Gastrocnemius medialis (tissue), 4 donors: ENCODE measurements around the gene SERPINB6. TPM values are rescaled to one million over a fixed set of nuclear protein-coding genes. Genes with fewer than 3 reads are reported as not detected.

Source experiments
- ATAC-seq, 2 donors: fragments of 150-250 bp; one replicate each; pipeline ENCODE4 v1.9.1; 2016
- DNase-seq, 2 donors: peaks; one replicate each; pipeline ENCODE4 v3.0.0-alpha.2; 2019
- H3K27ac ChIP-seq, 4 donors: fragments of 200-600 bp; sonication (generic); 1 replicate in 1 of 4; 2 replicates in 3 of 4; pipeline ENCODE4 v1.5.1; 2016 to 2018; ENCODE audit warnings: mild to moderate bottlenecking in 2 of 4, moderate library complexity in 1 of 4
- H3K27me3 ChIP-seq, 3 donors: fragments of 200-600 bp; sonication (generic) in 2 of 3; 1 replicate in 1 of 3; 2 replicates in 2 of 3; pipeline versions ENCODE4 v1.5.1 to v1.6.0; 2016 to 2019; ENCODE audit warnings: mild to moderate bottlenecking in 1 of 3, moderate library complexity in 1 of 3
- H3K36me3 ChIP-seq, 2 donors: fragments of 200-600 bp; sonication (generic) in 1 of 2; one replicate each; pipeline ENCODE4 v1.5.1; 2017 to 2018
- H3K4me1 ChIP-seq, 2 donors: fragments of 200-600 bp; sonication (generic) in 1 of 2; one replicate each; pipeline ENCODE4 v1.5.1; 2016 to 2017; ENCODE audit warnings: mild to moderate bottlenecking in 2 of 2
- H3K4me3 ChIP-seq, 4 donors: fragments of 200-600 bp; sonication (generic) in 3 of 4; 1 replicate in 1 of 4; 2 replicates in 3 of 4; pipeline ENCODE4 v1.5.1; 2016 to 2019; ENCODE audit warnings: mild to moderate bottlenecking in 2 of 4
- H3K9me3 ChIP-seq, 3 donors: fragments of 200-600 bp; sonication (generic) in 2 of 3; 1 replicate in 1 of 3; 2 replicates in 2 of 3; pipeline ENCODE4 v1.5.1; 2016 to 2019
- POLR2A ChIP-seq, 2 donors: fragments of 450-650 bp; IDR thresholded peaks; one replicate each; pipeline ENCODE4 v1.6.1; 2017; ENCODE audit warnings: antibody characterized with exemption in 2 of 2, mild to moderate bottlenecking in 2 of 2, moderate library complexity in 2 of 2
- in situ Hi-C, 4 donors: fragments of 200-750 bp; cut with MboI; loops; one replicate each; pipeline versions ENCODE4 v1.15.0 to v1.8.0; 2017; ENCODE audit warnings: low sequenced_read_pairs in 4 of 4
- intact Hi-C: fragments of 100-400 bp; cut with DNase I; formaldehyde crosslinking; loops from one replicate; pipeline ENCODE4 v1.15.1; 2023; ENCODE audit warnings: low total_unique reads
- total RNA-seq, 4 donors: library from RNA; depleted of rRNA; stranded (reverse); fragments of >200 nt; gene quantifications; one replicate each; pipeline versions ENCODE4 v1.1.0 to v1.2.3, GENCODE V29; 2016
- TF ChIP-seq, protein P1 (sequence below), 5 experiments: fragments of 450-650 bp in 3 of 5; fragments of 200-600 bp in 2 of 5; sonication (generic) in 2 of 5; IDR thresholded peaks in 4 of 5; conservative IDR thresholded peaks in 1 of 5; 1 replicate in 4 of 5; 2 replicates in 1 of 5; pipeline ENCODE4 v1.5.1; 2016 to 2019; ENCODE audit warnings: antibody characterized with exemption in 5 of 5, mild to moderate bottlenecking in 3 of 5, moderate library complexity in 3 of 5

SERPINB6 gene
- total RNA-seq, 4 donors from 2014 or later = 114 to 260 (median 189) TPM

DNA sequence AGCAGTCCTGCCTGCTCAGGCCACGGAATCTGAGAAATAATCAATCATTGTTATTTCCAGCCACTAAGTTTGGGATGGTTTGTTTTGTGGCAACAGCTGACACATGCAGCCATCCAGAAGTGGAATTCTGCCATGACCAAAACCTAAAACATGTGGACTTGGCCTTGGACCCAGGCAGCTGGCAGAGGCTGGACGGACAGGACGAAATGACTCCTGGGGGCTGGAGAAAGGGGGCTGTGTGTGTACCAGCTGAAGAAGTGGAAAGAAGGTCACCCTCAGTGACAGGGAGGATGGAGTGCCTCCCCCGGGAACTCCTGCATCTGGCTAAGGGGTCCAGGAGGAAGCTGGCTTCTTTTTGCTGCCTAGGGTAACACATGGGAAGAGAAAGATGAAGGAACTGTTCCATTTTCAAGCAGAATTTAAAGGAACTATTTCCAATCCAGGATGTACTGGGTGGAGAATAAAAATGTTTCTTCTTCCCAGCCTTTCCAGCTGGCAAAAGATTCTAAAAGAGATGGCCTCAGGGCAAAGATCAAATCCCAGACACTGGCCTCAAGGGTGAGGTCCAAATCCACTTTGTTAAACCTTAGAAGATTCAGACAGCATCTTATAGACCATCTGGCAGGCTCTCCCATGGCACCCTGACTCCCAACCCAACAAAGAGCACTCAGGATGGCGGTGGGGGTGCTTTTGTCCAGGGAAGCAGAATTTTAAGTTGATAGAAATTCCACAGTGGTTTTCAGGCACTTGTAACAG lies 14.3 kb downstream of the SERPINB6 start:
- intact Hi-C loops (no loop called here), in situ Hi-C loops (no loop called here)
- H3K4me3 ChIP-seq = no peak overlapping the region
- DNase-seq (no peak), ATAC-seq (no peak)
- H3K27ac ChIP-seq = peak overlapping the region; percentile 70 to 99 (median 82)
- TF ChIP-seq, protein P1, sequence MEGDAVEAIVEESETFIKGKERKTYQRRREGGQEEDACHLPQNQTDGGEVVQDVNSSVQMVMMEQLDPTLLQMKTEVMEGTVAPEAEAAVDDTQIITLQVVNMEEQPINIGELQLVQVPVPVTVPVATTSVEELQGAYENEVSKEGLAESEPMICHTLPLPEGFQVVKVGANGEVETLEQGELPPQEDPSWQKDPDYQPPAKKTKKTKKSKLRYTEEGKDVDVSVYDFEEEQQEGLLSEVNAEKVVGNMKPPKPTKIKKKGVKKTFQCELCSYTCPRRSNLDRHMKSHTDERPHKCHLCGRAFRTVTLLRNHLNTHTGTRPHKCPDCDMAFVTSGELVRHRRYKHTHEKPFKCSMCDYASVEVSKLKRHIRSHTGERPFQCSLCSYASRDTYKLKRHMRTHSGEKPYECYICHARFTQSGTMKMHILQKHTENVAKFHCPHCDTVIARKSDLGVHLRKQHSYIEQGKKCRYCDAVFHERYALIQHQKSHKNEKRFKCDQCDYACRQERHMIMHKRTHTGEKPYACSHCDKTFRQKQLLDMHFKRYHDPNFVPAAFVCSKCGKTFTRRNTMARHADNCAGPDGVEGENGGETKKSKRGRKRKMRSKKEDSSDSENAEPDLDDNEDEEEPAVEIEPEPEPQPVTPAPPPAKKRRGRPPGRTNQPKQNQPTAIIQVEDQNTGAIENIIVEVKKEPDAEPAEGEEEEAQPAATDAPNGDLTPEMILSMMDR (IDR thresholded peaks at IDR 0.05 in 4 of 5, conservative IDR thresholded peaks at IDR 0.05 in 1 of 5) = no peak
- no peak for TF ChIP-seq POLR2A (IDR thresholded peaks at IDR 0.05)
- H3K36me3 ChIP-seq = peaks cover 0 to 8% of the 10 kb centered on the region in 2 donors
- peaks cover 32 to 66% of the 10 kb centered on the region in 2 donors for H3K4me1 ChIP-seq
- H3K9me3 ChIP-seq = no peaks in the 10 kb centered on the region
- H3K27me3 ChIP-seq = no peaks in the 10 kb centered on the region

DNA sequence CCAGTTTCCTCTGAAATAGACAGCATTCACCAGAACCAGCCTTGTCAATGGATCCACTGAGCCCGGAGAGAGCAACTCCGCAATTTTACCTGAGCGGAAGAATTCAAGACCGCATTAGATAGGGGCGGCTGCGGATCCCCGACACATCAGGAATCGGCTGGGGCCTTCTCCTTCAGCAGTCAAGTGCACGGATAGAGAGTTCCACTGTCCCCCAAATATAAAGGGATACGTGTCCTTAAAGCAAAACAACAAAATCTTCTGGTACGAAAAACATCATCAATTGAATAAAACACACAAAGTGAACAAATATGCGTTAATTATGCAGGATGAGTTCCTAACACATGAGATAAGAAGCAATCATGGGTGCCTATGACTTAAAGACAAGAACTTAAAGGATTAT lies 18.3 kb downstream of the SERPINB6 start:
- peaks cover 0 to 15% of the 10 kb centered on the region in 2 donors for H3K36me3 ChIP-seq
- no peak for TF ChIP-seq POLR2A (IDR thresholded peaks at IDR 0.05)
- TF ChIP-seq, protein P1 (IDR thresholded peaks at IDR 0.05 in 4 of 5, conservative IDR thresholded peaks at IDR 0.05 in 1 of 5) = no peak
- in situ Hi-C loops = loop anchor here in 2 of 4 donors (5.0 kb wide), 1 partner anchor 34 kb away; no protein-coding TSS in a partner anchor
- H3K9me3 ChIP-seq = no peaks in the 10 kb centered on the region
- DNase-seq (no peak), ATAC-seq (no peak)
- H3K4me3 ChIP-seq = no peak overlapping the region
- H3K27me3 ChIP-seq = no peaks in the 10 kb centered on the region
- intact Hi-C loops = loop anchor here (2.0 kb wide), 1 partner anchor 18 kb away; the partner anchor contains the start of gene SERPINB6
- peaks cover 13 to 32% of the 10 kb centered on the region in 2 donors for H3K4me1 ChIP-seq
- H3K27ac ChIP-seq = peak overlapping the region; percentile 45 to 74 (median 65)

DNA sequence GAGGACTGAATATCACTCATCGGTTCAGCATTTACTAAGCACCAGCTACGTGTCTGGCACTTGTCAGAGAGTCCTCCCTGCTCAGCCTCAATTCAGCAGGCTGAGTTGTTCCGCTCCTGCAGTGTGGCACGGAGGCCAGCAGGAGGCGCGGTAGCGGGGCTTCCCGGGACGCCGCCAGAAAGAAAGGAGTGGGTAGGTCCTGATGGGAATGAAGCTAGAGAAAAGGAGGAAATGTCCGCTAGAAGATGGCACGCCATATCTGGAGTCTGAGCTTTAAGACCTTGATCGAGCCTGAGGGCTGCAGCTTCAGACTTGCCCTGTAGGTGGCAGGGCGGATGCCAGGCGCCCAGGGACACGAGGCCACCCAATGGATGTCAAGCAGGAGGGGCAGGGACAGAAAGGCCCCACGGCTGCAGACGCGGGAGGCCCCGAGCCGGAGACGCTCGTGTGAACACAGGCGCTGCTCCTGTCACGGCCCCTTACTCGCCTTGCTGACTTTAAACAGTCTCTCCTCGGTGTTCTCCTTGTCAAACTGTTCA lies 18.7 kb downstream of the SERPINB6 start:
- DNase-seq = peak; percentile 49 to 76
- intact Hi-C loops (loop anchor here (1.0 to 2.0 kb wide), 2 partner anchors 18 to 37 kb away; partner anchors contain the start of gene SERPINB6), in situ Hi-C loops (loop anchor here in 2 of 4 donors (5.0 kb wide), 1 partner anchor 35 kb away; no protein-coding TSS in a partner anchor)
- Histone ChIP-seq H3K4me3 (no peak overlapping the region), H3K36me3 (peaks cover 0 to 18% of the 10 kb centered on the region in 2 donors), H3K27ac (peak overlapping the region; percentile 45 to 74 (median 65)), H3K4me1 (peaks cover 11 to 32% of the 10 kb centered on the region in 2 donors), H3K27me3 (no peaks in the 10 kb centered on the region), H3K9me3 (no peaks in the 10 kb centered on the region)
- TF ChIP-seq, protein P1 (IDR thresholded peaks at IDR 0.05 in 4 of 5, conservative IDR thresholded peaks at IDR 0.05 in 1 of 5) = peak; percentile 93 to 97 (median 94)
- no peak for TF ChIP-seq POLR2A (IDR thresholded peaks at IDR 0.05)
- peak; percentile 59 to 76 for ATAC-seq

DNA sequence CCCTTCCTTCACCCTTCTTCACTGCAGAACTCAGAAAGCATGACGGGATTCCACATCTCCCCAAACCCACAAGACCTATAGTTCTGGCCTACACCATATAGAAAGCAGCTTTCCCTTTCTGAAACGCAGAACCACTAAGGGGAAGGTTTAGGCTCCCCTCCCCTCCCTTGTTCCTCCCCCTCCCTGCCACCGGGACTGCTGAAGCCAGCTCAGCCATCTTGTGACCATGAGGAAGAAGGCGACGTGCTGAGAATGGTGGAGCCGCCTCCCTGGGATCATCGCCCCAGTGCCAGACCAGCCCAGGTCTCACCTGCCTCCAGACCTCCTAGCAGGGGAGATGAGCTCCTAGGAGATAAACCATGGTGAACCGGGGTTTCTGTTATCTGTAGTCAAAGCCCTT lies 19.6 kb downstream of the SERPINB6 start:
- Histone ChIP-seq H3K9me3 (no peaks in the 10 kb centered on the region), H3K36me3 (peaks cover 0 to 18% of the 10 kb centered on the region in 2 donors), H3K27ac (peak overlapping the region; percentile 45 to 74 (median 65)), H3K4me3 (no peak overlapping the region), H3K4me1 (peaks cover 10 to 29% of the 10 kb centered on the region in 2 donors), H3K27me3 (no peaks in the 10 kb centered on the region)
- DNase-seq (no peak), ATAC-seq (no peak)
- TF ChIP-seq, protein P1 (IDR thresholded peaks at IDR 0.05 in 4 of 5, conservative IDR thresholded peaks at IDR 0.05 in 1 of 5) = no peak
- no peak for TF ChIP-seq POLR2A (IDR thresholded peaks at IDR 0.05)
- intact Hi-C loops (loop anchor here (1.0 to 2.0 kb wide), 2 partner anchors 19 to 38 kb away; partner anchors contain the start of gene SERPINB6), in situ Hi-C loops (loop anchor here in 2 of 4 donors (5.0 kb wide), 1 partner anchor 36 kb away; no protein-coding TSS in a partner anchor)
